Esophagus (tissue), 2 donors: ENCODE results near the gene MAGEA6. TPM values are rescaled to one million over a fixed set of nuclear protein-coding genes. Genes with fewer than 3 reads are reported as not detected.
"Not testable (repeated sequence)": the region's sequence is repeated elsewhere in the genome, so short reads cannot be mapped to it uniquely, and the experiment has no call there.

Source experiments
- H3K27ac ChIP-seq, 2 donors: one replicate each; pipeline ENCODE4 v1.5.1; 2013; ENCODE audit warnings: low read depth in 2 of 2, mild to moderate bottlenecking in 2 of 2, inconsistent platforms in 1 of 2, low read length in 1 of 2, moderate library complexity in 1 of 2
- H3K27me3 ChIP-seq, 2 donors: one replicate each; pipeline ENCODE4 v1.6.1; 2013; ENCODE audit warnings: low read length in 2 of 2, control low read depth in 1 of 2, mild to moderate bottlenecking in 1 of 2; ENCODE audit not compliant: insufficient read depth in 2 of 2, control insufficient read depth in 1 of 2
- H3K36me3 ChIP-seq, 2 donors: one replicate each; pipeline ENCODE4 v1.6.1; 2013; ENCODE audit warnings: low read length in 1 of 2; ENCODE audit not compliant: control insufficient read depth in 2 of 2, insufficient read depth in 2 of 2
- H3K4me1 ChIP-seq, 2 donors: one replicate each; pipeline ENCODE4 v1.6.1; 2013; ENCODE audit warnings: low read length in 1 of 2; ENCODE audit not compliant: control insufficient read depth in 2 of 2, insufficient read depth in 2 of 2
- H3K4me3 ChIP-seq, 2 donors: one replicate each; pipeline ENCODE4 v1.5.1; 2013; ENCODE audit warnings: low read length in 2 of 2, mild to moderate bottlenecking in 2 of 2, low read depth in 1 of 2, moderate library complexity in 1 of 2
- H3K9me3 ChIP-seq, 2 donors: one replicate each; pipeline ENCODE4 v1.6.1; 2013; ENCODE audit warnings: mild to moderate bottlenecking in 2 of 2, low read depth in 1 of 2, low read length in 1 of 2, moderate library complexity in 1 of 2; ENCODE audit not compliant: control insufficient read depth in 2 of 2, insufficient read depth in 1 of 2
- WGBS, 2 donors: extraction: QIAGEN DNeasy Blood & Tissue Kit; methylation state at CpG; one replicate each; pipeline ENCODE4 v1.1.7; 2013; 5-methylcytosine and 5-hydroxymethylcytosine counted together
- polyA plus RNA-seq, 2 donors: library from polyadenylated mRNA; stranded (reverse); fragments of 200-250 nt; gene quantifications; one replicate each; pipeline ENCODE4 v1.2.3, GENCODE V29; 2013
- donor health status: healthy with polysubstance abuse.
- donor health status: Bipolar disorder and iron deficiency.

The MAGEA6 gene, protein sequence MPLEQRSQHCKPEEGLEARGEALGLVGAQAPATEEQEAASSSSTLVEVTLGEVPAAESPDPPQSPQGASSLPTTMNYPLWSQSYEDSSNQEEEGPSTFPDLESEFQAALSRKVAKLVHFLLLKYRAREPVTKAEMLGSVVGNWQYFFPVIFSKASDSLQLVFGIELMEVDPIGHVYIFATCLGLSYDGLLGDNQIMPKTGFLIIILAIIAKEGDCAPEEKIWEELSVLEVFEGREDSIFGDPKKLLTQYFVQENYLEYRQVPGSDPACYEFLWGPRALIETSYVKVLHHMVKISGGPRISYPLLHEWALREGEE
- polyA plus RNA-seq: not detected

- 79 to 80% methylated on average over 2 to 3 of the region's 29 CpGs for WGBS, 2 donors
- H3K4me1 ChIP-seq, H3K9me3 ChIP-seq, H3K27me3 ChIP-seq, H3K27ac ChIP-seq, H3K36me3 ChIP-seq, H3K4me3 ChIP-seq: not testable (repeated sequence)
Measured at GRCh38 chrX:152769549-152770289, at the start of gene MAGEA6. Gene MAGEA6, minus strand, starts transcription at chrX:152769689. Its CDS starts 2,039 bp downstream, at chrX:152767650.

GRCh38 chrX:152819266-152819665 is 49.8 kb upstream of the MAGEA6 start:
- Histone ChIP-seq H3K27me3 (no peaks in the 10 kb centered on the region), H3K36me3 (no peaks in the 10 kb centered on the region), H3K27ac (no peak overlapping the region), H3K4me3 (no peak overlapping the region), H3K4me1 (no peaks in the 10 kb centered on the region), H3K9me3 (no peaks in the 10 kb centered on the region)
- WGBS, 2 donors: 45 to 69% methylated on average over 2 of the region's 2 CpGs

DNA sequence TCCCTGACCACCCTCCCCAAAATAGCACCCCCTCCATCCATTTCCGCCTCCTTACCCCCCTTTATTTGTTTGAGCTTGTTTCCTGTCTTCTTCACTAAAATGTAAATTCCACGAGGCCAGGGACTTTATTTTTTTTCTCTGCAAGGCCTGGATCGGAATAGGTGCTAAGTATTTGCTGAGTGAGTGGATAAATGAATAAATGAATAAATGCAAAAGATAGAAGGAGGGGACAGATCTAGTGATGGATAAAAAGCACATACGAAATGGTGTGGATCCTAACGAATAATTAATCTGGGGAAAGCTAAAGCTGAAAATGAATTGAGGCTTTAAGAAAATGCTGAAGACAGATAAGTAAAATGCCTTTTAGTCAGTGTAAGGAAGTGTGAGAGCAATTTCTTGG is 48.9 kb upstream of the MAGEA6 start:
- Histone ChIP-seq H3K27me3 (no peaks in the 10 kb centered on the region), H3K36me3 (no peaks in the 10 kb centered on the region), H3K27ac (no peak overlapping the region), H3K4me1 (no peaks in the 10 kb centered on the region), H3K9me3 (no peaks in the 10 kb centered on the region), H3K4me3 (no peak overlapping the region)
- WGBS, 2 donors: 63 to 80% methylated on average over 5 of the region's 5 CpGs

GRCh38 chrX:152817078-152817764 is 47.7 kb upstream of the MAGEA6 start:
- Histone ChIP-seq H3K27ac (no peak overlapping the region), H3K4me1 (no peaks in the 10 kb centered on the region), H3K4me3 (no peak overlapping the region), H3K36me3 (no peaks in the 10 kb centered on the region), H3K27me3 (no peaks in the 10 kb centered on the region), H3K9me3 (no peaks in the 10 kb centered on the region)
- WGBS, 2 donors: 27 to 30% methylated on average over 6 of the region's 6 CpGs

DNA sequence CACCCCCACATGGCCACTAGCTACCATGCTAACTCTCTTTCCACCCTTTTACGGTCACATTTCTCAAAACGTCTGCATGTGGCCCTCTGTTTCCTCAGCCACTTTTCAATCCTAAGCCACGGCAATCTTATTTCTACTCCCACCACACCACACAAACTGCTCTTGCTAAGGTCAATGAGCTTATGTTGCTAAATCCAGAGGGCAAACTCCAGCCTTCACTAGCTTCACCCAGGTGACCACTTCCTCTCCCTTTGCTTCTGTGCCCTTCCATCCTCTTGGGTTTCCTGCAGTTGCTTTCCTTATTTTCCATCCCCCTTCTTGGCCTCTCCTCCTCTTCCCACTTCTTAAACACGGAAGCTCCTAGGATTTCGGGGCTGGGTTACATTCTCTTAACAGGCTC is 44.6 kb upstream of the MAGEA6 start:
- no peak overlapping the region for H3K27ac ChIP-seq
- 62 to 83% methylated on average over 5 of the region's 5 CpGs for WGBS, 2 donors

GRCh38 chrX:152813206-152813605 is 43.7 kb upstream of the MAGEA6 start:
- 52 to 53% methylated on average over 5 of the region's 5 CpGs for WGBS, 2 donors

More for the DNA sequence above, 44.6 kb upstream of the MAGEA6 start:
- H3K9me3 ChIP-seq: no peaks in the 10 kb centered on the region
- H3K4me1 ChIP-seq: no peaks in the 10 kb centered on the region
- H3K4me3 ChIP-seq: no peak overlapping the region
- peaks cover 0 to 6% of the 10 kb centered on the region in 2 donors for H3K27me3 ChIP-seq
- H3K36me3 ChIP-seq: no peaks in the 10 kb centered on the region

GRCh38 chrX:152810403-152810802 is 40.9 kb upstream of the MAGEA6 start:
- H3K27me3 ChIP-seq: peaks cover 0 to 6% of the 10 kb centered on the region in 2 donors
- WGBS, 2 donors: 46 to 48% methylated on average over 4 of the region's 4 CpGs
- H3K4me1 ChIP-seq: no peaks in the 10 kb centered on the region

More at GRCh38 chrX:152813206-152813605, 43.7 kb upstream of the MAGEA6 start:
- Histone ChIP-seq H3K36me3 (no peaks in the 10 kb centered on the region), H3K4me3 (no peak overlapping the region), H3K27ac (no peak overlapping the region), H3K9me3 (no peaks in the 10 kb centered on the region), H3K4me1 (no peaks in the 10 kb centered on the region), H3K27me3 (peaks cover 0 to 6% of the 10 kb centered on the region in 2 donors)

GRCh38 chrX:152806035-152806434 is 36.5 kb upstream of the MAGEA6 start:
- no peaks in the 10 kb centered on the region for H3K36me3 ChIP-seq
- H3K27ac ChIP-seq: no peak overlapping the region
- WGBS, 2 donors: 84 to 90% methylated on average over 4 of the region's 4 CpGs
- no peaks in the 10 kb centered on the region for H3K9me3 ChIP-seq
- H3K4me1 ChIP-seq: no peaks in the 10 kb centered on the region
- H3K4me3 ChIP-seq: no peak overlapping the region
- H3K27me3 ChIP-seq: peaks cover 0 to 6% of the 10 kb centered on the region in 2 donors

More at GRCh38 chrX:152810403-152810802, 40.9 kb upstream of the MAGEA6 start:
- H3K9me3 ChIP-seq: no peaks in the 10 kb centered on the region
- no peaks in the 10 kb centered on the region for H3K36me3 ChIP-seq
- H3K4me3 ChIP-seq: no peak overlapping the region
- H3K27ac ChIP-seq: no peak overlapping the region

- WGBS, 2 donors: 43 to 80% methylated on average over 1 of the region's 1 CpG
- Histone ChIP-seq H3K4me1 (no peaks in the 10 kb centered on the region), H3K27ac (no peak overlapping the region), H3K27me3 (no peaks in the 10 kb centered on the region), H3K4me3 (no peak overlapping the region), H3K36me3 (no peaks in the 10 kb centered on the region), H3K9me3 (no peaks in the 10 kb centered on the region)
Measured at GRCh38 chrX:152798945-152799344, 29.5 kb upstream of the MAGEA6 start.
